ENCODE data around the gene PDE4D.

Gene PDE4D

GRCh38 chr5:59188419-59189225 is 704.9 kb downstream of the PDE4D start:
- FAIRE-seq, result peak; percentile 96

DNA sequence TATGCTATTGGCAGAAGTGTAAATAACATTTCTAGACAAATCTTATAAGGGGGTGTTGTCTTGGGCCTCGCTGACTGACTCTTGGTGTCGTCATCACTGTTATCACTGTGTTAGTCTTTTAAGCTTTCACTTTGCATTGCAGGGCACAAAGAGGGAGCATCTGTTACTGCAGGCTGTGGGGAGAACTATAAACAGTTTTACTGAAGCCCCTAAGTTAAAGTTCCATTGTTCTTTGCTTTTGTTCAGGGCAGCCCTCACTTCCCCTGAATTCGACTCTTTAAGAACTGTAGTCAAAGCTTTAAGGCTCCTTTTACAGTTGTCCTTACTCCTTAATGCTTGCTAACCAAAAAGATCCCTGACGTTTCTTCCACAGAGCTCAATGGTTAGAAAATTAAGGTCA is 705.7 kb downstream of the PDE4D start:
- peak; percentile 72 for FAIRE-seq

GRCh38 chr5:59186623-59187022 is 706.9 kb downstream of the PDE4D start:
- peak; percentile 94 for FAIRE-seq

GRCh38 chr5:59185757-59186385 is 707.7 kb downstream of the PDE4D start:
- no peak for FAIRE-seq

DNA sequence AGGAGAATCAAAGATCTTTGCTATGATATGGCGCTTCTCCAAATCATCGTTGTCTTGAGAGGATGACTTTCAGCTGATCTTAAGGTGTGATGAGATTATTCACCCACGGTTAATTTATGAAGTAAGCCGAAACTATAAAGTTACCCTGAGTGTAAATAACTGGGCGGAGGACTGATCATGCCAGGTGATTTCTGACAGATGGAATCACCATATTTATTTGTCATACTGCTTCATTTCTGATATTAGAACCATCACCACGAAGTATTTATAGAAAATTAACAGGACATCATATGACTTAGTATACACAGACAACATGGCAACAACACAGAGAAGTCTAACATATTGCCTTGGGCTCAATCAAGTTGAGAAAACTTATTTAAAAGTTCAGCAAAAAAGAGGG is 708.8 kb downstream of the PDE4D start:
- no peak for FAIRE-seq

- no peak for FAIRE-seq
Observed at GRCh38 chr5:59182760-59183159, 710.8 kb downstream of the PDE4D start.

- FAIRE-seq, result no peak
Observed at GRCh38 chr5:59180515-59180914, 713.0 kb downstream of the PDE4D start.

DNA sequence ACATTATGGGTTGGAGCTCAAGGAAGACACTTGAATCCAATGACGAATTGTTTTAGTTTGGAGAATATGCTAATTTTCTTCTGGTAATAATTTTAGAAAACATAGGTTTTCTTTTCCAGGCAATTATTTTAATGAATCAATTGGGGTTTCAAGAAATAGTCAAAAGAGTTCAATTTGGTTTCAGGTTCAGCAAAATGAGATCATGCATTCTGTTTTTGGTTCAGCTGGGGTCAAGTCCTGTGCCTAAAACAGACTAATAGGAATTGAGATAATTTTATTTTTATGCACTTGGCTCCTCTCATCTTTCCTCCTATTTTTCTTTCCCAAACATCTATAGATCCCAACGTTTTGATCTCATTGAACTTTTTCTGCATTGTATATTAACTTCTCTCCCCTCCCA is 713.8 kb downstream of the PDE4D start:
- no peak for FAIRE-seq

GRCh38 chr5:59178482-59178881 is 715.0 kb downstream of the PDE4D start:
- FAIRE-seq, result no peak

DNA sequence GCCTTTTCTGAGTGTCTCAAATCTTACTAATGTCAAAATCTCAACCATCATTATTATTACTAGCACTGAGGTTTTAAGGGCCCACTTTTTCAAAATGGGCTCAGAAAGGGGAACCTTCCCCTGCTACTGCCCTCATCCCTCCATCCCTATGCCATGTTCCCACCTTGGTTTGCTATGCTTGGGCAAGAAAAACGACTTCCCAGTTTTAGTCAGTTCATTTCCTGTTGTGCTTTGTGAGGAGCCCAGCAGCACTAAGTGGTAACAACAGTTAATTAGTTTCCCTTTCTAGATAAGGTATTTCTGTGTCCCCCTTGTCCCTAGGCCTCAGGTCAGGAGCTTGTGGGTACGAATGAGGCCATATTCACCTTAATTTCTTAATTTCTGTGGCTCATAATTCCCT is 715.5 kb downstream of the PDE4D start:
- no peak for FAIRE-seq

DNA sequence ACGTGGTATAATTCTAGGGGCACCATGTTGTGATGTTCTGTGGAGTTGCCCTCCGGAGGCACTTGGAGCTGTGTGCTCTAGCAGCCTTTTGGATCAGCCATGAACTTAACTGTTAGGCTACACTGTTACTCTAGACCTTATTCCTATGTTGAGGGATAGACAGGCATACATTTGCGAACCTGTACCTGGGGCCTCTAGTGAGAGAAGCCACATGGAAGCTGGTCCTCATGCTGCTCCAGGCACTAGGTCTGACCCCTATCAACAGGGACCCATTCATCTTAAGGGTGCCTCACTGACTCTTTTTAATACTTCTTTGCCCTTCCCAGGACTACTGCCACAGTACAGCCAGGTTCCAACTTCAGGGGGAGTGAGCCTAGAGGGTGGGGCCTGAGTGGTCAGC is 715.9 kb downstream of the PDE4D start:
- no peak for FAIRE-seq

DNA sequence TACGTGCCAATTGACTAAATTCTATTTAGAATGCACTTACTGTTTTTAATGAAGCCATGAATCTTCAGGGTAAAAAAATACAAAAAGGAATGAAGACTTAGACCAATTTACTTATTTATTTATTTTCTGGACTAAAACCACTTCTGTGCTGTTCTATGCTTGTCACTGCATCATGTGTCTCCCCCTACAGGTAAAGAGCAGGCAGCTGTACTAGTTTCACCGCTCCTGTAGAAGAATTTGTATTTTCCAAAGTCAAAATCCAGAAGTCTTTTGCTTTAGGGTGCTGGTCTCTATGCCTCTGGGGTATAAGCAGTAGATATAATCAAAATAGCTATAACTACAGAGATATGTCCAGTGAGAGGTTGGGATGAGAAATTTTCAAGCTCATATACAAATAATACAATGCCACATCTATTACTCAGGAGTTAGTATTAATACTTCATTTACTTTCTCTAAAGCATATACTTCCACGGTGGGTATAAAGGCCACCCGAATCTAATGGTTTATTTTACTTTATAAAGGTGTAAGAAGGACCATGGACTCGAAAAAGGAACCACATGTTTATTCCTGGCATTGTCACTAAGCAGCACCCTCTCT is 719.2 kb downstream of the PDE4D start:
- FAIRE-seq, result no peak

DNA sequence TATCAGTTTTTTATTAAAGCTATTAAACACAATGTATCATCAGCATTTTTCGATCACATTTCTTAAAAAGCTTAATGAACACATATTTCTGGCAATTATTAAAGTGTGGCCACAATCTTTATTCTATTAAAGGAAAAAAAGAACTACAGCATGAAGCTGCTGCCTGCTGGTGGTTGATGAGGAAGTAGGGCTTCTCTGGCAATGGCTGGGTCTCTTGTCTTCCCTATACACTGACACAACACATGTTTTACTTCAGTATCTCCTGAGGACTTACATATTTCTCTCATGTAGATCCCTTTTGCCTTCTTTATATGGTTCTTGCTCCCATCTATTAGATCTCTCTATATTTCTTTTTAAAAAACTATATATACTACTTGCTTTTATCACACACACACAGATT is 719.9 kb downstream of the PDE4D start:
- FAIRE-seq, result peak; percentile 98

DNA sequence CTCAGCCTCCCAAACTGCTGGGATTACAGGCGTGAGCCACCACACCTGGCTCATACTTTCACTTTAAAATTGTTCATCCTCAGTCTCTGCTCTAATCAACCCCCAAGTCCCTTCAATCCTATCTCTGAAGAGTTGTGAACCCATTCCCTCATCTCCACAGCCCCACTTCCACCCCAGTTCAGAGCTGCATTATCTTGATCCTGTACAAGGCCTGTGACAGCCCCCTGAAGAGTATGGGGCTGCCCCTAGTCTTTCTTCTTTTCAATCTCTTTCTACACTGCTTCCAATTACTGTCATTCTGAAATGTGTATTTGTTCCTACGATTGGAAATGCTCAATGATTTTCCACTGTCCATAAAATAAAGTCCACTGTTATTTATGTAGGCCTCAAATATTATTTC is 722.4 kb downstream of the PDE4D start:
- FAIRE-seq, result no peak

GRCh38 chr5:59169768-59170150 is 723.8 kb downstream of the PDE4D start:
- no peak for FAIRE-seq

DNA sequence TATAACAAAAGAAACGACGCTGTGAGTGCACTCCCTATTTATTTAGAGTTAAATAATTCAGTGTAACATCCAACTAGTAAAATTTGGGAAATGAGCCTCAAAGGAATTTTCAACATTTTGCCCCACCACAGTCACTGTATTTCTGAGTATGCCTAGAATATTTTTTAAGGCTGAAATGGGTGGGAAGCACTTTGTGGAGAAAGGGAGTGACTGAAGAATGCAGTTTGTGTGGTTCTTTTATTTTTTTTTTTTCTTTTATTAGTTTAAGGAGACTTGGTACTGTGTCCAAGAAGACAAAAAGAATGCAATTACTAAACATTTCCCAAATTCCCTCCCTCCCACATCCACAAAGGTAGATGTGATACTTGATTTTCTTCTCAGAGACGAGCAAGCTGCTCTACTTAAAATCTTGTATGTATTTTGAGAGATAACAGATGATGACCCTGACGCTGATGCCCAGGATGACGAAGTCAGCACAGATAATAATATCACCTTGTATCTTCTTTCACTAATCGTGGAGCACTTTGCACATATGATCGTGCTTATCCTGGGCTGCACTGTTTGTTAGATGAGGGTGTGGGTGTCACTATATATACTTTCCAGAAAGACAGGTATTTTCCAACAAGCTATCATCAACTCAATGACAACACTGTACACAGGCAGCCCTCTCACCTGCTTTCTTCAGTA is 724.3 kb downstream of the PDE4D start:
- FAIRE-seq, result no peak

DNA sequence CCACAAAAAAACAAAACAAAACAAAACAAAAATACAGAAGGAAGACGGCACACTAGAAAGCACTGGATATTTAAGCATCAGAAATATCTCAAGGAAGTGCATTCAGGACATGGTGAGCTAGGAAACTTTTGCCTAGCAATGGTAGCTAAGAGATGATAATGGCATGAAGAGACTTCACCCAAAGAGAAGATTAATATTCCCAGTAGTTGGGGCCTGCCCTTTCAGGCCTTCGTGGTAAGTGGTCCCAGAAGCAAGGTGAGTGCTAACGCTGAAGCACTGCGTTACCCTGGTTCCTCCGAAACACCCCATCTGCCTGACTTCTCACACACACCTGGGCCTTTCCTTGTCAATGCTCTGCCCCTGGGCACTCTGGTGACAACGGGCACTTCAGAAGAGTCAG is 725.5 kb downstream of the PDE4D start:
- FAIRE-seq, result no peak

DNA sequence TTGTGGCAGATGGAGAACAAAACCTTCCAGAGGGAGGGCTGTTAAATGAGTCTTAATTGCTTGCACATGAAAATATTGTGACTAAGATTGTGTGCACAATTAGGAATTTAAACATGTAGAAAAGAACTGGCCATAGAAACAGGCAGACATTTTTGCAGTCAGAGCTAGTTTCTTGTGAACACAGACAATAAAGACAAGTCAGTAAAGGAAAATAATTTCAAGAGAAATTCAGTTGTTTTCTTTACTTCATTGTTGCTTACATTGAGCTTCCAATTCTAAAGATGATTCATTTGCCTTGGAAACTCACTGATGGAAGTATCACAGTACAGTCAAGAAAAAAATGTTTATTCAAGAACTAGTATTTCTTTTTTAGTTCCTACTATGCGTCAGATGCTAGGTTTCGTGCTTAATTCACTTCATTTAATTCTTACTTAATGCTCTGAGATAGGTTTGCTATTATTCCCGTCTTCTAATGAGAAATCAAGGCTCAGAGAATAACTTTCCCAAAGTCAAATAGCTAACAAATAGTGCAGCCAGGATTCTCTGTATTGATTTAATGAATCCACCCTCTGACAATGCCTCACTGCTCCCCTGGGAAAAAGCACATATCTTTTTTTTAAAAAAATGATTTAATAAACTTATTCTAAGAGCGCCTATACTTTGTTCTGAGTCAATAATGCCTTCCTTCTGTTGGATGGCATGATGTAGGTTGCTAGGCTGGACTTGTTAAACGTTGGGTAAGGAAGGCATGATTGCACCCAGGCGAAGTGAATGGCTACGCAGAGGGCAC is 729.3 kb downstream of the PDE4D start:
- FAIRE-seq, result no peak

DNA sequence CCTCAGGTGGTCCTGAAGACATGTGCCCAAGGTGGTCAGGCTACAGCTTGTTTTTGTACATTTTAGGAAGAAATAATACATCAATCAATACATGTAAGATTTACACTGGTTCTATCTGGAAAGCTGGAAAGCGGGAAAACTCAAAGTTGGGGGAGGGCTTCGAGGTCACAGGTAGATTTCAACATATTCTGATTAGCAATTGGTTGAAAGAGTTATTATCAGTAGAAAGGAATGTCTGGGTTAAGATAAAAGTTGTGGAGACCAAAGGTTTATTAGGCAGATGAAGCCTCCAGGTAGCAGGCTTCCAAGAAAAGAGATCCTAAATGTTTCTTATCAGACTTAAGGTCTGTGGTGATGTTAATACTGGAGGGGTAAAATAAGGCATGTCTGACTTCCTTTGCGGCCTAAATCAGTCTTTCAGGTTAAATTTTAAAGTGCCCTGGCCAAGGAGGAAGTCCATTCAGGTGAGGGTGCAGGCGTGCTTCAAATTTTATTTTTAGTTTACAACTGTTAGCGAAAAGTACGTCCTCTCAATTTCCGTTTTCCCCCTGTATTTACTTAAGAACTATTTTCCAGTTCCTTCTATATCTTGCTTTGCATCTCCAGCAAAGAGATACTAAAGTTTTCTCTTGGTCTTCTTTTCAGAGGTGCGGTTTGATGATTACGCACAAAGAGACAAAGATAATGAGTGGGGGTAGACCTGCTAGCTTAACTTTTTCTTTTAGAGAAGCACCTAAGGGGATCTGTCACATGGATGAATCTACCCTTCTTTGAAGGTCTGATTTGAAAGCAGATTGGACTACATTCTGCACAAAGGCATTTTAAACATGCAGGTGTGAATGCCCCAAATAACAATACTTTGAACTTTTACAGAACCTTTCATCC is 732.1 kb downstream of the PDE4D start:
- FAIRE-seq, result no peak

DNA sequence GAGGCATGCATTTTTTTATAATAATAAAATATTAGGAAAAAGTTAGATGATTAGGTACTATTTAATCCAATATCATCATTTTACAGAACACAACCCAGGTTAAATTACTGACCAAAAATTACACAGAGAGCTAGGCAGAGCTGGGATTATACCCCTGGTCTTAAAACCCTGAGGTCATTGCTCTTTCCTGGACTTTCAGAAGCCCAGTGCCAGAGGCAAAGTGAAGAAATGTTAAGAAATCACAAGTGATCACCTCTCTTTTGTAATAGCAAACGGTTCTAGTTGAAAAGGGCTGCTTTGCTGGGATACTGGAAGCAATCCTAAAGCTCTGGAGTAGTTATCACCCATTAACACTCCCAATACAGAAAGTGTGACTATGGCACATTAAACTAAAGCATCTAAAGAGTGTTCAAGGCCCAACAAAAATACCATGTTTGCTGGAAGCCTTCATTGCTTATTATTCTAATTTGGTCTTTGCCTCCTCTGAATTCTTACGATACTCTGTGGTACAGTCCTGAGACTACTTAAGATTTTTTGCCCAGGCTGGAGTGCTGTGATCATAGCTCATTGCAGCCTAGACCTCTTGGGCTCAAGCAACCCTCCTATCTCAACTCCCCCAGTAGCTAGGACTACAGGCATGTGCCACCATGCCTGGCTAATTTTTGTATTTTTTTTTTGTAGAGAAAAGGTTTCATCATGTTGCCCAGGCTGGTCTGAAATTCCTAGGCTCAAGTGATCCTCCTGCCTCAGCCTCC is 734.7 kb downstream of the PDE4D start:
- no peak for FAIRE-seq

- peak; percentile 53 for FAIRE-seq
Observed at GRCh38 chr5:59158165-59158564, 735.4 kb downstream of the PDE4D start.

Data from islet of Langerhans (tissue), 1 donor.